NCI-H146 treated with DMSO at 0.1 percent for 48 hours (cell line): ENCODE data around the gene LAMB2.

Source experiments
- DNase-seq: peaks from one replicate; lab custom pipeline; 2025; ENCODE audit not compliant: unreplicated experiment; lab: John Stamatoyannopoulos, UW

Gene LAMB2

GRCh38 chr3:49076646-49077045 is 56.2 kb downstream of the LAMB2 start:
- DNase-seq: no peak

DNA sequence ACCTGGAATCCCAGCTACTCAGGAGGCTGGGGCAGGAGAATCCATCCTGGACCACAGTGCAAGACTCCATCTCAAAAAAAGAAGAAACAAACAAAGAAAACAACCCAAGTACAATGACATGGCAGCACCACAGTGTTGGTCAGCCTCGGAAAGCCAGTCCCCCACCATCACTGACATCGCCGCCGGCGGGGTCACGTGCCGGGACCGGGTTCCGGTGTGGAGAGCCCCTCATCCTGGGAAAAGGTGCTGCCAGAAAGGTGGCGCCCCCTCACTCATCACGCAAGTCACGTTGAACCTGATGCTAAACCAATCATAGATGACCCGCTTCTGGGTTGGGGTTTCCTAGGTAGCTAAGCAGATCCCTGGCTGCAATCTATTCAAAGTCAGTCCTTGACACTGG is 56.7 kb downstream of the LAMB2 start:
- no peak for DNase-seq
